Measurements from ENCODE around the gene RENBP. TPM values are rescaled to one million over a fixed set of nuclear protein-coding genes. Genes with fewer than 3 reads are reported as not detected.

The RENBP gene
- total RNA-seq, 1 donor: 37.7 TPM

GRCh38 chrX:153971450-153972367 lies 27.3 kb upstream of the RENBP start, which contains the start of gene HCFC1:
Gene HCFC1 (minus strand): TSS chrX:153971818. CDS start chrX:153970840, 978 bp downstream.
- DNase-seq (ENCODE audit: low read depth in 2 of 3, low spot score in 2 of 3): peak; percentile 85 to 94 (median 88)

DNA sequence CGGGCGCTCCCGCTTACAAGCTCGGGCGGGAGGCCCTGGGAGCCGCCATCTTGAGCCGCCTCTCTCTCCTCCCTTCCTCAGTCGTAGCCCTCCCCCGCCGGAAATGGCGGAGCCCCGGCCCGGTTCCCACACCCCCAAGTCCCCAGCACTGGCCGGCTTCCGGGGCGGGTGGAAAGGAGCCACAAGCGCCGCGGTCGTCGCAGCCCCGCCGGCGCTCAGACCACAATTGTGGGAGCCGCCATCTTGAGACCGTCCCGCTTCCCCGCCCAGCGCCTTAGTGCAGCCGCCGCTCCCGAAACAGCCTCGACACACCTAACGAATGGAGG lies 26.6 kb upstream of the RENBP start:
- DNase-seq (ENCODE audit: low read depth in 2 of 3, low spot score in 2 of 3): peak; percentile 76 to 91 (median 83)

DNA sequence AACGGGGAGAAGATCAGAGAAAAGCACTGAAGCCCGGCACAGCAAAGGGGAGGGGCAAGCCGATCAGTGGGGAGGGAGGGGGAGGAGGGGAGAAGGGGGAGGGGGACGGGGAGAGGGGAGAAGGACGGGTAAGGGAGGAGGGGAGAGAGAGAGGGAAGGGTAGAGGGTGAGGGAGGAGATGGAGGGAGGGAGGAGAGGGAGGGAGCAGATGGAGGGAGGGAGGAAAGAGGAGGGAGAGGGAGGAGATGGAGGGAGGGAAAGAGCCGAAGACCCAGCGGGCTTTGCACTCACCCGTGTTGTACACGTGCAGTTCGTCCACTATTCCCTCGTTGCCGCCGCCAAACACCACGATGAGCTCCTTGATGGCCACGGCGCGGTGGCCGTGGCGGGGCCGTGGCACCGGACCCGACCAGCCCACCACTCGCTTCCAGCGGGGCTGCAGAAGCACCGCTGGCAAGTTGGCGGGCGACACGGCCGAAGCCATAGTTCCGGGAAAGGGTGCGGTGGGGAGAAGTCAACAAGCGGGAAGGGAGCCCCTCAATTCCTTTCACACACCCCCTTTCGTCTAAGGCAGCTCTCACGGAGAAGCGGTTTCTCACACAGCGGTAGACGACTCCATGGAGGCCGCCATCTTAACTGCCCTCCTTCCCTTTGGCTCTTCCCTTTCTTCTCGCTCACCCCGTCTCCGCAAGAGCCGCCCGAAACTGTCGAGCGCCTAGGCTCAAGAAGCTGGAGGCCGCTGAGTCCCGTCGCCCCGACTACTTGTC lies 26.1 kb upstream of the RENBP start:
- peak in 1 of 3 donors; percentile 56 for DNase-seq (ENCODE audit: low read depth in 2 of 3, low spot score in 2 of 3)

GRCh38 chrX:153969904-153970356 lies 25.5 kb upstream of the RENBP start:
- no peak for DNase-seq (ENCODE audit: low read depth in 2 of 3, low spot score in 2 of 3)

DNA sequence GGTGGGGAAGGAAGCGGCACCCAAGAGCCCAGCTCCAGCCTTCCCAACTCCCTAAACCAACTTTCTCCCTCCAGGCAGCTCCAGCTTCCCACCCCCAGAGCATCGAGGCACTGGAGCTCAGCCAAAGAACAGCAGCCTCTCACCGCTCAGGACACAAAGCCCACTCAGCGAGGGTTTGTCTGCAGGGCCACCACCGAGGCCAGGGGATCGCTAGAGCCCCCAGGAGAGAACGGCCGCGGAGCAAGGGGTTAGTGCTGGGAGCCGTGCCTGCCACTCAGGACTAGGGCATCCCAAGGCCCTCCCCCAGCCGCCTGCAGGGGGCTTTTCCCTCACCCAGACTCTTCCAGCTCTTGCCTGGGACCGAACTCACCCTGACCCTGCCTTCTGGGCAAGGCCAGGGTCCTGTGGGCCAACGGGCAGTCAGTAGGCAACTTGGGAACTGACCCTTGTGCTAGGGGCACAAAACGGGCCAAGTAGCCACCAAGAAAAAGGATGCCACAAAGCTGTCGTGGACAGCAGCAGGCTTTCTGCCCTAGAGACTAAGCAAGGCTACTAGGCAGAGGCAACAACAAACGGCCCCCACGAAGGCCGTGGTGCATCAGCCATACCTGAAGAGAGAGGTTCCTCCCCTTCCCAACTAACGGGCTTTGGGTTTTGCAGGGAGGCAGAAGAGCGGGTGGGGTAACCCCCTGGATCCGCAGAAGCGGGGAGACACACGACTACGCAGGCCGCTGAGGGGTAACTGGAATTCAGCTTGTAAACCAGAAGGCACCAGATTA lies 24.9 kb upstream of the RENBP start:
- DNase-seq (ENCODE audit: low read depth in 2 of 3, low spot score in 2 of 3): no peak

- peak in 1 of 3 donors; percentile 52 for DNase-seq (ENCODE audit: low read depth in 2 of 3, low spot score in 2 of 3)
Observed at GRCh38 chrX:153968754-153969124, 24.3 kb upstream of the RENBP start.

- no peak for DNase-seq (ENCODE audit: low read depth in 2 of 3, low spot score in 2 of 3)
Observed at GRCh38 chrX:153968255-153968654, 23.8 kb upstream of the RENBP start.

DNA sequence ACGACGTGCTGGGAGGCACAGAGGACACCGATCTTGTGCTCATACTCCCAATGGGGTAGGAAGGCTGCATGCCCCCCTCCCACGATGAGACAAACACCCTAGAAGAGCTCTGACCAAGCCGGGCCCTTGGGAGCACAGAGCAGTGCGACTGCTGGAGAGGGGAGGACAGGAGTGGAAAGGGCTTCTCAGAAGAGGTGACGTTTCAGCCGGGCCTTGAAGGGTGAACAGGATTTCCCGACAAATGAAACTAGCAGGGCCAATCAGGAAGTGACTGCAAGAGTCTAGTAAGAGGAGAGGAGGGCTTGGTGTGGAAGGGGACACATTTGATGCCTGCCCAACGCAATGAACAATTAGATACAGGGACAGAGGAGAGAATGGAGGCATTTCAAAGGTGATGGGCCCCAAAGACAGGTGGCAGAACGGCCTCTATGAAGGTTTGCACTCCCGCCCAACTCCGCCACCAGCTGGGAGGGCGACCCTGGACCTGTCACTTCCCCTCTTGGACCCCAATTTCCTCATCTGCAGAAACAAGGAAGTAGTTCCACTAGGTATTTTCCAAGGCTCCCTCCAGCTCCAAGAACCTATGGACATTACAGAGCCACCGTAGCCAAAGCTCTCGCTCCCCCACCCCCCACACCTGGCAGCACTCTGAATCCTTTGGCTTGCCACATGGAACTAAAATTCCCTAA lies 23.2 kb upstream of the RENBP start:
- no peak for DNase-seq (ENCODE audit: low read depth in 2 of 3, low spot score in 2 of 3)

- no peak for DNase-seq (ENCODE audit: low read depth in 2 of 3, low spot score in 2 of 3)
Observed at GRCh38 chrX:153966841-153967535, 22.5 kb upstream of the RENBP start.

- DNase-seq (ENCODE audit: low read depth in 2 of 3, low spot score in 2 of 3): no peak
Observed at GRCh38 chrX:153966283-153966688, 21.8 kb upstream of the RENBP start.

DNA sequence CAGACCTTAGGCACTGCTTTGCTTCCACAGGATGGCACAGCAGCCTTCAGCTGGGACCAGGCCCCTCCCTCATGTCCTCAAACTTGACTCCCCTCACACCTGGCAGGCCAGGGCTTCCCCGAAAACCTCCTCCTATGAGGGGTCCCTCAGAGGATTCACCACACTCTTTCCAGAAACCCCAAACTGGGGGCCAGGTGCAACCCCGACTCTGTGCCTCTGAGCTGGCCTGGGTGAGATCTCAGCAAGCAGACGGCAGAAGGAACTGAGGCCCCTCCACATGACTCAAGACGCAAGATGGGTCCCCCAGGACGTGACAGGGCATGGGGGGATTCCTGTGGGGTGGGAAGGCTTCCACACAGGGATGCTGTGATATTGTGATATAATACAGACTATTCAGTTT lies 21.0 kb upstream of the RENBP start:
- DNase-seq (ENCODE audit: low read depth in 2 of 3, low spot score in 2 of 3): no peak

- DNase-seq (ENCODE audit: low read depth in 2 of 3, low spot score in 2 of 3): no peak
Observed at GRCh38 chrX:153964105-153964504, 19.7 kb upstream of the RENBP start.

DNA sequence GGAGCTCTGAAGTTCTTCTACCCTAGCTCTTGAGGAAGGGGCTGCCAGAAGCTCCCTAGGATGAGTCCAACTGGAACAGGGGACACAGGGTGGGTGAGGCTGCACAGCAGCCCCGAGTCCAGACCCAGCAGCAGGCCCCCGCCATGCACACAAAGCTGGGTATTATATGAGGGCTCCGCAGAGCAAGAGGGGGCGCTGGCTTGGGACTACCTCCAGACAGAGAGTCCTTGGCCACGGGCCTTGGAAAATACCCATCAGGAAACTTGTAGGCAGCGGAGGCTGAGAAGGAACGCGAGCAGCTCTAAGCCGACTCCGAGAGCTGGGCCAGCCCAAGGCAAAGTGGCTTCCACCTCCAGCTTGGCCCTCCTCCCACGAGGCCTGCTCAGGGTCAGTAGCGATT lies 19.1 kb upstream of the RENBP start:
- no peak for DNase-seq (ENCODE audit: low read depth in 2 of 3, low spot score in 2 of 3)

DNA sequence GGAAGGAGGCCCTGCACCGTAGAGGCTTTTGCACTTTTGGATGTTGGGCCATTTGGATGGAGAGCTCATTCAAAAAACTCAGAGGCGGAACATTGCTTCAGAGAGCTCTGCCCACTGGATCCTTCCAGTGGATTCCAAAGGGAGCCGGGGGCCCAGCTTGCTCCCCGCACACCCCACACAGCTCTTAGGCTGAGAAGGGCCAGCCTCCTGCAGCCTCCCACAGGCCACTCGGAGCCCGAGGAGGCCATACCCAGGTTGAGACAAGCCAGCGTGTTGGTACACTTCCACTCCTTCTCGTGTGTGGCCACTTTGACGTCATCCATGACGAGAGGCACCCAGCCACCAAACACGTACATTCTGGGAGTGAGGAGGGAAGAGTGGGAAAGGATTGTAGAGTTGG lies 16.8 kb upstream of the RENBP start:
- no peak for DNase-seq (ENCODE audit: low read depth in 2 of 3, low spot score in 2 of 3)

GRCh38 chrX:153960786-153961185 lies 16.3 kb upstream of the RENBP start:
- no peak for DNase-seq (ENCODE audit: low read depth in 2 of 3, low spot score in 2 of 3)

GRCh38 chrX:153960077-153960476 lies 15.6 kb upstream of the RENBP start:
- no peak for DNase-seq (ENCODE audit: low read depth in 2 of 3, low spot score in 2 of 3)

GRCh38 chrX:153959649-153960048 lies 15.2 kb upstream of the RENBP start:
- DNase-seq (ENCODE audit: low read depth in 2 of 3, low spot score in 2 of 3): no peak

DNA sequence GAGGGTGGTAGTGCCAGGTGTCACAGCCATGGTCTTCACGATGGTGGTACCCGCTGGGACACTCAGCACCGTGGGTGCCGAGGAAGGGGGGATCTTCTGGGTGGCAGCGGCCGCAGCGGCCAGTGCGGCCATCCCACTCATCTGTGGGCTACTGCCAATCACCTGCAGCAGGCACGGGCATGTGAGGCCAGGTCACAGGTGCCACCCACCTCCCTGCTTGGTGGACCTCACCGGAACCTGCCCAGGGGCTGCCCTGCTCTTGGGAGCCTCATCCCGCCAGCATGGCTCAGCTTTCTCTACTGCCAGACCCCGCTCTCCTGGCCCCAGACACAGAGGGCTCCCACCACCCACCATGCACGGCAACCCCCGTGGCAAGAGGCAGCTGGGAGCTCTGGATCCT lies 14.2 kb upstream of the RENBP start:
- no peak for DNase-seq (ENCODE audit: low read depth in 2 of 3, low spot score in 2 of 3)

DNA sequence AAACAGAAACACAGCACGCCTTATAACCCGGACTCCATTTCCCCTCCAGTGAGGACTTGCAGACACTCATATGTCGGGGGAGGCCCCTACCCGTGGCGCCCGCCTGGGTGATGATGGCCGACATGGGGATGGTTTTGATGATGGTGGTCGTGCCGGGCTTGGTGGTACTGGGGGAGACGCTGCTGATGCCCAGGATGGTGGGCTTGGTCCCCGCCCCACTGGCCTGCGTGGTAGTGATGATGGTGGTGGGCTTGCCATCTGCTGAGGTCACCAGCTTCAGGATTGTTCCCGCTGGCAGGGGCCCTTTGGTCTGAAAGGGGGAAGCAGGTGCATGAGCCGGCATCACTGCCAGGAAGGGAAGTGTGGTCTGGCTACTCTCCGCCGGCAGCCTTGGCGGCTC lies 12.8 kb upstream of the RENBP start:
- DNase-seq (ENCODE audit: low read depth in 2 of 3, low spot score in 2 of 3): no peak

Data from hematopoietic multipotent progenitor cell (in vitro differentiated cells).